LNCAP (cell line): ENCODE measurements around the gene CTAG1B.
"Not testable (repeated sequence)": the region's sequence is repeated elsewhere in the genome, so short reads cannot be mapped to it uniquely, and the experiment has no call there.

Source experiments
- CTCF ChIP-seq: fragments of 450-650 bp; IDR thresholded peaks from 2 replicates; pipeline ENCODE4 v1.5.1; 2017; ENCODE audit warnings: mild to moderate bottlenecking

Gene CTAG1B

GRCh38 chrX:154655346-154655745 lies 36.3 kb upstream of the CTAG1B start:
- no peak for TF ChIP-seq CTCF

- TF ChIP-seq CTCF = no peak
Measured at GRCh38 chrX:154654925-154655324, 35.8 kb upstream of the CTAG1B start.

- TF ChIP-seq CTCF = no peak
Measured at GRCh38 chrX:154654372-154654771, 35.3 kb upstream of the CTAG1B start.

GRCh38 chrX:154653413-154653812 lies 34.3 kb upstream of the CTAG1B start, which contains the start of gene CTAG2:
Gene CTAG2, minus strand, starts transcription at chrX:154653579. Its CDS starts 64 bp downstream, at chrX:154653515.
- TF ChIP-seq CTCF = not testable (repeated sequence)

GRCh38 chrX:154653048-154653401 lies 33.9 kb upstream of the CTAG1B start:
- no peak for TF ChIP-seq CTCF

- no peak for TF ChIP-seq CTCF
Measured at GRCh38 chrX:154652311-154653047, 33.4 kb upstream of the CTAG1B start.

- TF ChIP-seq CTCF = no peak
Measured at GRCh38 chrX:154650221-154650510, 31.1 kb upstream of the CTAG1B start.
